ENCODE data around the gene TMCO6. TPM values are rescaled to one million over a fixed set of nuclear protein-coding genes. Genes with fewer than 3 reads are reported as not detected.

Gene TMCO6
- total and polyA plus RNA-seq, 9 of the 15 experiments (the other 6 are each of a cell fraction or from before 2014, with no cell fraction given), result 3.4 to 46.4 (median 16.7) TPM

DNA sequence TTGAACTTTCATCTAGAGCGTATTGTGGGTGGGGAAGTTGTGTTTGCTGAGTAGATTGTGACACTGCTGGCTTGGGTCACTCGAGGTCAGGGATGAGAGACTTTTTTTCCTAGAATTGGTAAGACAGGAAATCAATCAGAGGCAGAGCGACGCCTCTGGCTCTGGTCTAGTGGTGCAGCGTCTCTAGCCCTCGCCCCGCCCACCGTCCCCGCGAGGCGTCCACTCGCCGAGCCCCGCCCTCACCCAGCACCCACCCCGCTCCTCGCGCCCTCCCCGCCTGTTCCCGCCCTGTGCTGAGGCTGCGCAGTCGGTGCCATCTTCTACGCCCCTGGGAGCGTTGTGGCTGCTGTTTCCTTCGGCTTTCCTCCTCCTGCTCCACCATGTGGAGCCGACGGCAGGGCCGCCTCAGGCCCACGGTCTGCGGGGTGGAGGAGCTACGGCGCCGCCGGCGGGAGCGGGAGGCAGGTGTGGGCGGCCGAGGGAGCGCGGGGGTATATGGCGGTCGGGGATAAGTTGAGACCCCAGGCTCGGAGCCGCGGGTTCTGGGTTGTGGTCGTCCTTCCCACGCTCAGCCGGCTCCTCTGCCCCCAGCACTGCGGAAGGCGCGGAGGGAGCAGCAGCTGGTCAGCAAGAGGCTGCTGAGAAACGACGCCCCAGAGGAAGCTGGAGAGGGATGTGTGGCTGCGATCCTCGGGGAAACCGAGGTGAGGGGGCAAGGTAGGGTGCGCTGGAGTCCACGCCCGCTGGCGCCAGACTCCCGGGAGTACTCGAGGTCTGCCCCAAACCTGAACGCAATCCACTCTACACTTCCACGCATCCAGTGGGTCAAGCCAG, at the start of gene TMCO6 (continued):
- TF ChIP-seq ZNF232 (CRISPR knock-in tag; IDR thresholded peaks at IDR 0.05) (no peak), PPARD (CRISPR knock-in tag; IDR thresholded peaks at IDR 0.05) (no peak), POLR3A (IDR thresholded peaks at IDR 0.05; ENCODE audit: borderline replicate concordance, extremely low read depth, insufficient read depth, insufficient read length) (no peak), ZFX (CRISPR knock-in tag; IDR thresholded peaks at IDR 0.05) (peak; percentile 59), ZNF77 (CRISPR knock-in tag; IDR thresholded peaks at IDR 0.05) (no peak), ELF2 (CRISPR knock-in tag; IDR thresholded peaks at IDR 0.05) (no peak), HOXB6 (CRISPR knock-in tag; IDR thresholded peaks at IDR 0.05; ENCODE audit: borderline replicate concordance) (no peak), EP400 (IDR thresholded peaks at IDR 0.05) (peak; percentile 81), CCNT2 (IDR thresholded peaks at IDR 0.05; ENCODE audit: borderline replicate concordance, extremely low read depth, insufficient read length, low read depth, low read length) (peak; percentile 87), CHCHD3 (CRISPR knock-in tag; IDR thresholded peaks at IDR 0.05) (no peak), ELF1 (tag; IDR thresholded peaks at IDR 0.05) (peak; percentile 55; the same call in 1 of the 2 replicates)
- TF ChIP-seq, protein P1, sequence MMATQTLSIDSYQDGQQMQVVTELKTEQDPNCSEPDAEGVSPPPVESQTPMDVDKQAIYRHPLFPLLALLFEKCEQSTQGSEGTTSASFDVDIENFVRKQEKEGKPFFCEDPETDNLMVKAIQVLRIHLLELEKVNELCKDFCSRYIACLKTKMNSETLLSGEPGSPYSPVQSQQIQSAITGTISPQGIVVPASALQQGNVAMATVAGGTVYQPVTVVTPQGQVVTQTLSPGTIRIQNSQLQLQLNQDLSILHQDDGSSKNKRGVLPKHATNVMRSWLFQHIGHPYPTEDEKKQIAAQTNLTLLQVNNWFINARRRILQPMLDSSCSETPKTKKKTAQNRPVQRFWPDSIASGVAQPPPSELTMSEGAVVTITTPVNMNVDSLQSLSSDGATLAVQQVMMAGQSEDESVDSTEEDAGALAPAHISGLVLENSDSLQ (IDR thresholded peaks at IDR 0.05), result peak; percentile 89
- TF ChIP-seq, protein P2, sequence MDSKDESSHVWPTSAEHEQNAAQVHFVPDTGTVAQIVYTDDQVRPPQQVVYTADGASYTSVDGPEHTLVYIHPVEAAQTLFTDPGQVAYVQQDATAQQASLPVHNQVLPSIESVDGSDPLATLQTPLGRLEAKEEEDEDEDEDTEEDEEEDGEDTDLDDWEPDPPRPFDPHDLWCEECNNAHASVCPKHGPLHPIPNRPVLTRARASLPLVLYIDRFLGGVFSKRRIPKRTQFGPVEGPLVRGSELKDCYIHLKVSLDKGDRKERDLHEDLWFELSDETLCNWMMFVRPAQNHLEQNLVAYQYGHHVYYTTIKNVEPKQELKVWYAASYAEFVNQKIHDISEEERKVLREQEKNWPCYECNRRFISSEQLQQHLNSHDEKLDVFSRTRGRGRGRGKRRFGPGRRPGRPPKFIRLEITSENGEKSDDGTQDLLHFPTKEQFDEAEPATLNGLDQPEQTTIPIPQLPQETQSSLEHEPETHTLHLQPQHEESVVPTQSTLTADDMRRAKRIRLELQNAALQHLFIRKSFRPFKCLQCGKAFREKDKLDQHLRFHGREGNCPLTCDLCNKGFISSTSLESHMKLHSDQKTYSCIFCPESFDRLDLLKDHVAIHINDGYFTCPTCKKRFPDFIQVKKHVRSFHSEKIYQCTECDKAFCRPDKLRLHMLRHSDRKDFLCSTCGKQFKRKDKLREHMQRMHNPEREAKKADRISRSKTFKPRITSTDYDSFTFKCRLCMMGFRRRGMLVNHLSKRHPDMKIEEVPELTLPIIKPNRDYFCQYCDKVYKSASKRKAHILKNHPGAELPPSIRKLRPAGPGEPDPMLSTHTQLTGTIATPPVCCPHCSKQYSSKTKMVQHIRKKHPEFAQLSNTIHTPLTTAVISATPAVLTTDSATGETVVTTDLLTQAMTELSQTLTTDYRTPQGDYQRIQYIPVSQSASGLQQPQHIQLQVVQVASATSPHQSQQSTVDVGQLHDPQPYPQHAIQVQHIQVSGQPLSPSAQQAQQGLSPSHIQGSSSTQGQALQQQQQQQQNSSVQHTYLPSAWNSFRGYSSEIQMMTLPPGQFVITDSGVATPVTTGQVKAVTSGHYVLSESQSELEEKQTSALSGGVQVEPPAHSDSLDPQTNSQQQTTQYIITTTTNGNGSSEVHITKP (IDR thresholded peaks at IDR 0.05; ENCODE audit: partially characterized antibody), result no peak
- TF ChIP-seq, protein P3, sequence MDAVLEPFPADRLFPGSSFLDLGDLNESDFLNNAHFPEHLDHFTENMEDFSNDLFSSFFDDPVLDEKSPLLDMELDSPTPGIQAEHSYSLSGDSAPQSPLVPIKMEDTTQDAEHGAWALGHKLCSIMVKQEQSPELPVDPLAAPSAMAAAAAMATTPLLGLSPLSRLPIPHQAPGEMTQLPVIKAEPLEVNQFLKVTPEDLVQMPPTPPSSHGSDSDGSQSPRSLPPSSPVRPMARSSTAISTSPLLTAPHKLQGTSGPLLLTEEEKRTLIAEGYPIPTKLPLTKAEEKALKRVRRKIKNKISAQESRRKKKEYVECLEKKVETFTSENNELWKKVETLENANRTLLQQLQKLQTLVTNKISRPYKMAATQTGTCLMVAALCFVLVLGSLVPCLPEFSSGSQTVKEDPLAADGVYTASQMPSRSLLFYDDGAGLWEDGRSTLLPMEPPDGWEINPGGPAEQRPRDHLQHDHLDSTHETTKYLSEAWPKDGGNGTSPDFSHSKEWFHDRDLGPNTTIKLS (IDR thresholded peaks at IDR 0.05; ENCODE audit: borderline replicate concordance, low read depth), result no peak
- TF ChIP-seq, protein P4, sequence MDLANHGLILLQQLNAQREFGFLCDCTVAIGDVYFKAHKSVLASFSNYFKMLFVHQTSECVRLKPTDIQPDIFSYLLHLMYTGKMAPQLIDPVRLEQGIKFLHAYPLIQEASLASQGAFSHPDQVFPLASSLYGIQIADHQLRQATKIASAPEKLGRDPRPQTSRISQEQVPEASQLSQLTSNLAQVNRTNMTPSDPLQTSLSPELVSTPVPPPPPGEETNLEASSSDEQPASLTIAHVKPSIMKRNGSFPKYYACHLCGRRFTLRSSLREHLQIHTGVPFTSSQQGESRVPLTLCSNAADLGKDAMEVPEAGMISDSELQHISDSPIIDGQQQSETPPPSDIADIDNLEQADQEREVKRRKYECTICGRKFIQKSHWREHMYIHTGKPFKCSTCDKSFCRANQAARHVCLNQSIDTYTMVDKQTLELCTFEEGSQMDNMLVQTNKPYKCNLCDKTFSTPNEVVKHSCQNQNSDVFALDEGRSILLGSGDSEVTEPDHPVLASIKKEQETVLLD (IDR thresholded peaks at IDR 0.05), result no peak

Measured in K562 (cell line).